ENCODE measurements around the gene XXYLT1.
"Not testable (repeated sequence)": the region's sequence is repeated elsewhere in the genome, so short reads cannot be mapped to it uniquely, and the experiment has no call there.

The XXYLT1 gene

DNA sequence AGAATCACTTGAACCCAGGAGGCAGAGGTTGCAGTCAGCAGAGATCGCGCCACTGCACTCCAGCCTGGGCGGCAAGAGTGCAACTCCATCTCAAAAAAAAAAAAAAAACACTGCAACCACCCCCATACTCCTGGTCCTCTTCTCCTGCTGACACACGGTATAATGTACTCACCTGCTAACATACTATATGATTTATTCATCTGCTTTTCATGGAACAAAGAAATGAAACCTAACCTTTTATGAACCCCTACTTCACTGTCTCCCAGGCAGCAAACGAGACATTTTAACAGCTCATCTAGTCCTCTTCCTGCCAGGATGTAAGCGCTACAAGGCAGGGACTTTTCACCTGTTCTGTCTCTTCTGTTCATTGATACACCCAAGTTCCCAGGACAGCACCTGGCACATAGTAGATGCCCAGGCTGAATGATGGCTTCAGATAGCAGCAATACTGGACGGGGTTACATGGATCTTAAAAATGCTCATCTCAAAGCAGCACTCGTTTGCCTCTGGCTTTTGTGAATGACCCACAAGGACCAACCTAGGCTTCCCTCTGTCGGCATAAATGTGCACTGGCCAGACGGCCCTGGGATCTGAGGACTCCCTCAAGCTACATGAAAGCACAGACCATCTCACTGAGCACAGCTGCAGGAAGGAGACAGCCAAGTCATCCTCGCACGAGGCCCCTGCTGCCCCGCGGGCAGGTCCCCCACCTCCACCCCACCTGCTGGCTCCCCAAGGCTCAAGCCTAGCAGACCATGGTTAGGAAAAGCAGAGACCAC, 20.3 kb downstream of the XXYLT1 start:
- peak; percentile 29 for DNase-seq (ENCODE audit: low read depth)

- DNase-seq (ENCODE audit: low read depth) = no peak
Measured at GRCh38 chr3:195249858-195250464, 21.0 kb downstream of the XXYLT1 start.

- no peak for DNase-seq (ENCODE audit: low read depth)
Measured at GRCh38 chr3:195249057-195249770, 21.7 kb downstream of the XXYLT1 start.

- DNase-seq (ENCODE audit: low read depth) = peak; percentile 28
Measured at GRCh38 chr3:195248281-195248680, 22.7 kb downstream of the XXYLT1 start.

DNA sequence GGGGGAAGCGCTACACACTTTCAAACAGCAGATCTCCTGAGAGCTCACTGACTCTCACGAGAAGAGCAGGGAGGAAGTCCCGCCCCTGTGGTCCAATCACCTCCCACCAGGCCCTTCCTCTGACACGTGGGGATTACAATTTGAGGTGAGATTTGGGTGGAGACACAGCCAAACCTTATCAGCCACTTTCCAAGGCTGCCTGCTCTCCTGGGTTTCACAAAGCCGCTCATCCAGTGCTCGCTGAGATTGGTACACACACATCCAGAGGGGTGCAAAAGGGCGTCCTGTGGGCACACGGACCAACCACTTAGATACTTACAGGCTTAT, 23.1 kb downstream of the XXYLT1 start:
- no peak for DNase-seq (ENCODE audit: low read depth)

- no peak for DNase-seq (ENCODE audit: low read depth)
Measured at GRCh38 chr3:195247086-195247862, 23.7 kb downstream of the XXYLT1 start.

- DNase-seq (ENCODE audit: low read depth) = no peak
Measured at GRCh38 chr3:195246581-195246995, 24.4 kb downstream of the XXYLT1 start.

GRCh38 chr3:195245531-195245951, 25.4 kb downstream of the XXYLT1 start:
- no peak for DNase-seq (ENCODE audit: low read depth)

DNA sequence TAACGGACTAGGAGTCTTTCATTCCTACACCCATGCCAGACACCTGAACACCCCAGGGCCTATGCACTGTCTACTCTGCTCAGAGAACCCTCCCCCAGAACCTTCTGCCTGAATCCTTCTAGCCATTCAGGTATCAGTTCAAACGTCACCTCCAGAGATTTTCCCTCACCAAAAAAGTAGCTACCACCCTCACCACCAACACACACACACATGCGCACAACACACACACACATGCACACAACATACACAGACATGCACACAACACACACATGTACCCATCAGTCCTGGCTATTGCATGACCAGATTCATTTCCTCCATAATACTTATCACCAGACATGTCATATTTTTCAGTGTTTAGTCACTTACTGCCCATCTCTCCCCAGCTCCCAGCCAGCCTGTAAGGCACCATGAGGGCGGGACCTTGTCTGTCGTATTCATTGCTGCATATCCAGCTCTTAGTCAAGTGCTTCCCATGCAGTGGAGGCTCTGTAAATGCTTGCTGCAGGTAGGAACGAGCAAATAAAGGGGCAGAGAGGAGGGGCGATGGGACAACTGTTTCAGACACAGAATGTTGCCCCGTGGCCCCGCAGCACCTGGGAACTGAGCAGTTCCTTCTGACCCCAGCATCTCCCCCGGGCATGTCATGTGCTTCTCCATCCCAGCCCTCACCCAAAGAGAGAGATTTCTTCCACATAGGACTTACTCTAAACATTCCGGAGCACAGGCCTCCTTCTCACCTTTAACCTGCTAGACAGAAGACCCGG, 29.2 kb downstream of the XXYLT1 start:
- DNase-seq (ENCODE audit: low read depth) = no peak

DNA sequence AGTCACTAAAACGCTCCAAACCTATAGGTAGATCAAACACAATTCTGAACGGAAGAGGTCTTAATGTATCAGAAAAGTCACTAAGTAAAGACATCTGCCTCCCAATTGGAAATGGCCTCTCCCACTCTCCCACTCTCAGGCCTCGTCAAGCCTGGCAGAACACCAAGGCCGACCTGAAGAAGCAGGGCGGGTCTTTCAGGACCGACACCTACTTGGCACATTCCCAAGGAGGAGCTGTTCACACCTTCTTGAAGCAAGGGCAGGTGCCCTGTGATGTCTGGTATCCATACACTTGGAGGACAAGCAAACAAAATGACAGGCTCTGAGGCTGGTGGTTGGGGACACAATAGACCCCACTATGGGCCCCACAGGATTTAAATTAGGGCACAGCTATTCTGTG, 30.0 kb downstream of the XXYLT1 start:
- no peak for DNase-seq (ENCODE audit: low read depth)

GRCh38 chr3:195240171-195240701, 30.7 kb downstream of the XXYLT1 start:
- no peak for DNase-seq (ENCODE audit: low read depth)

DNA sequence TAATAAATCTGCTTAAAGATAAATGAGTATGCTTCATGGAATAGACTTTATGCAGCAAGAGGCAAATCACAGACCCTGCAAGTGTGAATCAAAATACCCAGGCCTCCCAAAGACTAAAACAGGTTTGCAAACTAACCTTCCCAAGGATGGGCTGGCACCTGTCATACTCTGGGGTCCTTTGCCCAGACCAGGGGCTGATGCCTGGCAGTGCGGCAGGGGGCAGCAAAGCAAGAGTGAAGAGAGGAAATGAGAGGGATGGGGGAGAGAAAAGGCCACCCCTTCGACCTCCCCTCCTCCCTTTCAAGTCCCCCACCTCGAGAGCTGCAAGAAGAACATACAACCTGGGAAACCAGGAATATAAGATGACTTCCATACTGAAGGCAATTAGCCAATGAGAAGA, 31.8 kb downstream of the XXYLT1 start:
- no peak for DNase-seq (ENCODE audit: low read depth)

GRCh38 chr3:195238586-195239118, 32.3 kb downstream of the XXYLT1 start:
- DNase-seq (ENCODE audit: low read depth) = no peak

DNA sequence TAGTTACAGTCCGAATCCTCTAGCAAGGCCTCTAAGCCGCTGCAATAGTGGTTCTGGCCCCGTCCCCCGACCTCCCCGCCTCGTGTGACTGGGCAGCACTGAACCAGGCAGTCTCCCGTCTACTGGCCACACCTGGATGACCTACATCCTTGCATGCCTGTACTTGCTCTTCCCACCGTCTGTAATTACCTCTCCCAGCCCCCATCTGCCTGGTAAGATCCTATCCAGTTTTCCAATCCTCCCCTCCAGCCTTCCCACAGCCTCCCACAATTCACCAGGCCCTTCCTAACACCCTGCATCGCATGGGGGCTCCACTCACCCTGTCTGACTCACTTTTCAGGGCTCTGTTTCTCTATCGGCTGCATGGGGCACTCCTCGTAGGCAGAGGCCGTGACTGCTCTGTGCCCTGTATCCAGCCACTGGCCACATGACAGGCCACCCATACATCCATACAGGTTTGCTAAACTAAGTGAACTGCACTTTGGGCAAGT, 32.8 kb downstream of the XXYLT1 start:
- no peak for DNase-seq (ENCODE audit: low read depth)

- no peak for DNase-seq (ENCODE audit: low read depth)
Measured at GRCh38 chr3:195236801-195237570, 34.0 kb downstream of the XXYLT1 start.

GRCh38 chr3:195236076-195236798, 34.7 kb downstream of the XXYLT1 start:
- DNase-seq (ENCODE audit: low read depth) = no peak

DNA sequence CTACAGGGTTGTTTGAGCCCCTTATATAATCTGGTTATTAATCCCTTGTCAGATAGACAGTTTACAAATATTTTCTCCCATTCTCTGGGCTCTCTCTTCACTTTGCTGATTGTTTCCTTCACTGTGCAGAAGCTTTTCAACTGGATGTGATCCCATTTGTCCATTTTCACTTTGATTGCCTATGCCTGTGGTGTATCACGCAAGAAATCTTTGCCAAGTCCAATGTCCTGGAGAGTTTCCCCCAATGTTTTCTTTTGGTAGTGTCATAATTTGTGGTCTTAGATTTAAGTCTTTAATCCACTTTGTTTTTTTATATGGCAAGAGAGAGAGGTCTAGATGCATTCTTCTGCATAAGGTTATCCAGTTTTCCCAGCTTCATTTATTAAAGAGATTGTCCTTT, 40.7 kb downstream of the XXYLT1 start:
- DNase-seq (ENCODE audit: low read depth) = no peak

DNA sequence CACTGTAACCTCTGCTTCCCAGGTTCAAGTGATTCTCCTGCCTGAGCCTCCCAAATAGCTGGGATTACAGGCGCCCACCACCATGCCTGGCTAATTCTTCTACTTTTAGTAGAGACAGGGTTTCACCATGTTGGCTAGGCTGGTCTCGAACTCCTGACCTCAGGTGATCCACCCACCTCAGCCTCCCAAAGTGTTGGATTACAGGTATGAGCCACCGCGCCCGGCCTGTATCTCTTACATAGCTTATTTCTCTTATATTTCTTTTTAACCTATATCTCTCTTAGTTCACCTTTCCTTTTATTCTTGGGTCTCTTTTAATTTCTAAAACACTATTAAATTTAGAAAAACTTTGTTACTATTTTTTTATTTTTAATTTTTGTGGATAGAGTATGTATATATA, 42.1 kb downstream of the XXYLT1 start:
- DNase-seq (ENCODE audit: low read depth) = not testable (repeated sequence)

DNA sequence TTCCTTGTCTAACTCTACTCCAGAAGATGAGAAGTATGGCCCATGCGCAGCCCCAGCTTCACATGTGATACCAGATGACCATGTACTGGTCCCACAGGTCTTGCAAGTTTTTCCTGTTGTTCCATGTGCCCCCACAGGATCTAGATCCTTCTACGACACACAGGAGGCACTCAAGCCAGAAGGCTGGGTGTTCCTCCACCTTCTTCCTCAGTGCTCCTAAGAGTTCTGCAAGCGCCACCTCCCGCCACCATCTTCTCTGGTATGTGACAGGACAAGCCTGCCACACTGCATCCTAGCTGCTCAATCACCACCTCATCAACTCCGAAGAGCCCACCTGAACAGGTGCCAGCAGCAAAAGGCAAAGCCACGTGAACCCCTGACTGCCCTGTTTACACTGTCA, 43.1 kb downstream of the XXYLT1 start:
- DNase-seq (ENCODE audit: low read depth) = no peak

All from amniotic epithelial cell (primary cell).